Stomach (tissue), 9 donors: ENCODE measurements around the gene TMCC1. TPM values are rescaled to one million over a fixed set of nuclear protein-coding genes. Genes with fewer than 3 reads are reported as not detected.

Experiments
- DNase-seq, 2 donors: peaks; one replicate each; pipeline versions ENCODE4 v3.0.0 to v3.0.0-alpha.2; 2013 to 2019
- H3K27ac ChIP-seq, 5 donors: fragments of 200-600 bp in 4 of 5; sonication (generic) in 4 of 5; one replicate each; pipeline ENCODE4 v1.5.1; 2013 to 2019; ENCODE audit warnings: mild to moderate bottlenecking in 1 of 5, moderate library complexity in 1 of 5
- H3K27me3 ChIP-seq, 3 donors: fragments of 200-600 bp; sonication (generic); one replicate each; pipeline ENCODE4 v1.5.1; 2017 to 2019; ENCODE audit warnings: mixed run types in 1 of 3
- H3K36me3 ChIP-seq, 4 donors: fragments of 200-600 bp; sonication (generic); 1 replicate in 3 of 4; 2 replicates in 1 of 4; pipeline ENCODE4 v1.5.1; 2016 to 2019
- H3K4me1 ChIP-seq, 4 donors: fragments of 200-600 bp; sonication (generic); one replicate each; pipeline ENCODE4 v1.5.1; 2016 to 2019
- H3K4me3 ChIP-seq, 4 donors: fragments of 200-600 bp; sonication (generic) in 3 of 4; one replicate each; pipeline ENCODE4 v1.5.1; 2016 to 2019; ENCODE audit warnings: mild to moderate bottlenecking in 1 of 4
- H3K9me3 ChIP-seq, 4 donors: fragments of 200-600 bp; sonication (generic); one replicate each; pipeline ENCODE4 v1.5.1; 2016 to 2019
- EP300 ChIP-seq: sonication (generic); formaldehyde crosslinking; IDR thresholded peaks from one replicate; pipeline ENCODE4 v1.6.1; 2017; ENCODE audit warnings: antibody characterized with exemption
- POLR2A ChIP-seq, 4 donors: fragments of 450-650 bp; IDR thresholded peaks; one replicate each; pipeline ENCODE4 v1.6.1; 2016; ENCODE audit warnings: antibody characterized with exemption in 4 of 4, control low read depth in 2 of 4, mild to moderate bottlenecking in 1 of 4, moderate library complexity in 1 of 4
- POLR2AphosphoS5 ChIP-seq, 3 donors: sonication (generic); formaldehyde crosslinking; IDR thresholded peaks; one replicate each; pipeline ENCODE4 v1.6.1; 2016; ENCODE audit warnings: antibody characterized with exemption in 3 of 3
- WGBS, 5 donors: extraction: QIAGEN DNeasy Blood & Tissue Kit in 3 of 5; methylation state at CpG; one replicate each; pipeline versions ENCODE4 v1.1.5 to v1.1.7; 2013 to 2018; 5-methylcytosine and 5-hydroxymethylcytosine counted together
- intact Hi-C: fragments of 100-400 bp; cut with DNase I; formaldehyde crosslinking; loops from one replicate; pipeline ENCODE4 v1.15.1; 2023; ENCODE audit warnings: low total_unique reads
- polyA plus RNA-seq, 3 donors: library from polyadenylated mRNA; stranded (reverse); fragments of 200-250 nt; gene quantifications; one replicate each; pipeline ENCODE4 v1.2.3, GENCODE V29; 2013
- total RNA-seq, 5 donors: library from RNA; depleted of rRNA; stranded (reverse); fragments of >200 nt; gene quantifications; one replicate each; pipeline versions ENCODE4 v1.1.0 to v1.2.3, GENCODE V29; 2014 to 2016
- TF ChIP-seq, protein P1 (sequence below), 7 experiments: fragments of 450-650 bp in 4 of 7; fragments of 200-600 bp in 3 of 7; sonication (generic) in 3 of 7; IDR thresholded peaks; one replicate each; pipeline ENCODE4 v1.5.1; 2016 to 2019; ENCODE audit warnings: antibody characterized with exemption in 7 of 7, control low read depth in 2 of 7, mild to moderate bottlenecking in 1 of 7
- donor health status: healthy with polysubstance abuse.
- donor health status: Bipolar disorder and iron deficiency.
- donor health status: healthy.

Gene TMCC1
- total and polyA plus RNA-seq, 8 donors: 5.0 to 26.6 (median 9.3) TPM

DNA sequence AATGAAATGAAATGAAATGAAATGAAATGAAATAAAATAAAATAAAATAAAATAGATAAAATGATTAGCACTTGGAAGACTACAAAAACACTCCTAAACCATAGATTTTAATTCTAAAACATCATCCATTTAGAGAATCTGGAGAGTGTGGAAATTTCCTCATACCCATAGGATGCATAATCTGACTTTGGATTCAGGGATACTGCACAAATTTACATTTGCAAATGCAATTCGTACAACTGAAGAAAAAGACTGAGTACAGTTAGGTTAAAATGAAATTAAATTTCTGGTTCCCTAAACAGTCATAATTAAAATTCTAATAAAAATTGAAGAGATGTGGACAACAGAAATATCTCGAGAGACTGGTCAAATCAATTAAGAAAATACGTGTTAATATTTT, 122.9 kb downstream of the TMCC1 start:
- no peak for DNase-seq
- no peaks in the 10 kb centered on the region for H3K9me3 ChIP-seq
- WGBS, 5 donors: 94 to 98% (median 95%) methylated on average over 3 of the region's 3 CpGs
- no peak for TF ChIP-seq POLR2AphosphoS5 (IDR thresholded peaks at IDR 0.05)
- no peak for TF ChIP-seq POLR2A (IDR thresholded peaks at IDR 0.05)
- TF ChIP-seq EP300: no peak
- TF ChIP-seq, protein P1, sequence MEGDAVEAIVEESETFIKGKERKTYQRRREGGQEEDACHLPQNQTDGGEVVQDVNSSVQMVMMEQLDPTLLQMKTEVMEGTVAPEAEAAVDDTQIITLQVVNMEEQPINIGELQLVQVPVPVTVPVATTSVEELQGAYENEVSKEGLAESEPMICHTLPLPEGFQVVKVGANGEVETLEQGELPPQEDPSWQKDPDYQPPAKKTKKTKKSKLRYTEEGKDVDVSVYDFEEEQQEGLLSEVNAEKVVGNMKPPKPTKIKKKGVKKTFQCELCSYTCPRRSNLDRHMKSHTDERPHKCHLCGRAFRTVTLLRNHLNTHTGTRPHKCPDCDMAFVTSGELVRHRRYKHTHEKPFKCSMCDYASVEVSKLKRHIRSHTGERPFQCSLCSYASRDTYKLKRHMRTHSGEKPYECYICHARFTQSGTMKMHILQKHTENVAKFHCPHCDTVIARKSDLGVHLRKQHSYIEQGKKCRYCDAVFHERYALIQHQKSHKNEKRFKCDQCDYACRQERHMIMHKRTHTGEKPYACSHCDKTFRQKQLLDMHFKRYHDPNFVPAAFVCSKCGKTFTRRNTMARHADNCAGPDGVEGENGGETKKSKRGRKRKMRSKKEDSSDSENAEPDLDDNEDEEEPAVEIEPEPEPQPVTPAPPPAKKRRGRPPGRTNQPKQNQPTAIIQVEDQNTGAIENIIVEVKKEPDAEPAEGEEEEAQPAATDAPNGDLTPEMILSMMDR (IDR thresholded peaks at IDR 0.05): no peak
- H3K4me3 ChIP-seq: no peak overlapping the region
- H3K27me3 ChIP-seq: no peaks in the 10 kb centered on the region
- H3K36me3 ChIP-seq: peaks cover 0 to 5% (median 2%) of the 10 kb centered on the region in 4 donors
- intact Hi-C loops: no loop called here
- H3K27ac ChIP-seq: no peak overlapping the region
- peaks cover 0 to 6% (median 3%) of the 10 kb centered on the region in 4 donors for H3K4me1 ChIP-seq

DNA sequence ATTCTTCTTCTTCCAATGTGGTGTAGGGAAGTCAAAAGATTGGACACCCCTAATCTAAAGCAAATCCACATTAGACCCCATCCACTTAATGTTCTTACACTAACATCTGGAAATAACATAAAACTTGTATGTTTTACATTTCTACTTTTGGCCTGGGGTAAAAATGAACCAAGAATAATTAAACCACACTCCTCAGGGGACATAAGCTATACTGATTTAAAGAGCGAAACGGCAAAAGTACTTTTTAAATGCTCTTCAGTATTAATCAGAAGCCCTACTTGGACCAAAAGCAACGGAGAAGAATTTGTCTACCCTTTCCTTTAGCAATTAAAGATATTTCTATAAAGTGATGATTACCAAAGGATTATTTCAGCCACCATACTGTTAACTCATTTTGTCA, 123.9 kb downstream of the TMCC1 start:
- TF ChIP-seq EP300 (no peak), POLR2AphosphoS5 (IDR thresholded peaks at IDR 0.05) (no peak), POLR2A (IDR thresholded peaks at IDR 0.05) (no peak)
- TF ChIP-seq, protein P1 (IDR thresholded peaks at IDR 0.05): no peak
- H3K27me3 ChIP-seq: no peaks in the 10 kb centered on the region
- H3K27ac ChIP-seq: no peak overlapping the region
- H3K9me3 ChIP-seq: no peaks in the 10 kb centered on the region
- H3K4me1 ChIP-seq: peaks cover 0 to 6% (median 3%) of the 10 kb centered on the region in 4 donors
- H3K4me3 ChIP-seq: no peak overlapping the region
- intact Hi-C loops: no loop called here
- H3K36me3 ChIP-seq: peaks cover 0 to 3% (median 0%) of the 10 kb centered on the region in 4 donors
- WGBS, 5 donors: 93 to 98% (median 96%) methylated on average over 3 of the region's 3 CpGs
- no peak for DNase-seq

DNA sequence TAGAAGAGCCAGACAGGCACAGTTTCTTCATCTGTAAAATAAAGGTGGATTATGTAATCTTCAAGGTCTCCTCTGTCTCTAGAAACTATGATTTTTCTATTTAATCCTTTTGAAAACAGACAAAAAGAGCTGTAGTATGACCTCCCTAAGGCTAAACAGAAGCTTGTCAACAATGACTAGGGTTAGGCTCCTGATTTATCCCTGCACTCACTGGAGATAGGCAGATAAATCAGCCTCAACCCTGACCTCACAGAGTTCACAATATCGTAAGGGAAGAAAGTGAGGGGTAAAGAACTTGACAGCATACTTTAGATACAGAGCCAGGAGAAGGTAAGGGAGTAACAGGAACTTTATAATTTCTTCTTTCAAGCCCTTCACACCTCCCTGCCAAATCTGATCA, 124.8 kb downstream of the TMCC1 start:
- intact Hi-C loops: no loop called here
- peaks cover 0 to 3% (median 0%) of the 10 kb centered on the region in 4 donors for H3K36me3 ChIP-seq
- TF ChIP-seq POLR2AphosphoS5 (IDR thresholded peaks at IDR 0.05) (no peak), EP300 (no peak), POLR2A (IDR thresholded peaks at IDR 0.05) (no peak)
- TF ChIP-seq, protein P1 (IDR thresholded peaks at IDR 0.05): no peak
- H3K9me3 ChIP-seq: no peaks in the 10 kb centered on the region
- no peaks in the 10 kb centered on the region for H3K27me3 ChIP-seq
- H3K4me3 ChIP-seq: no peak overlapping the region
- no peak for DNase-seq
- H3K27ac ChIP-seq: no peak overlapping the region
- peaks cover 0 to 11% (median 3%) of the 10 kb centered on the region in 4 donors for H3K4me1 ChIP-seq
- WGBS, 5 donors: 43 to 73% (median 63%) methylated on average over 1 of the region's 1 CpG

DNA sequence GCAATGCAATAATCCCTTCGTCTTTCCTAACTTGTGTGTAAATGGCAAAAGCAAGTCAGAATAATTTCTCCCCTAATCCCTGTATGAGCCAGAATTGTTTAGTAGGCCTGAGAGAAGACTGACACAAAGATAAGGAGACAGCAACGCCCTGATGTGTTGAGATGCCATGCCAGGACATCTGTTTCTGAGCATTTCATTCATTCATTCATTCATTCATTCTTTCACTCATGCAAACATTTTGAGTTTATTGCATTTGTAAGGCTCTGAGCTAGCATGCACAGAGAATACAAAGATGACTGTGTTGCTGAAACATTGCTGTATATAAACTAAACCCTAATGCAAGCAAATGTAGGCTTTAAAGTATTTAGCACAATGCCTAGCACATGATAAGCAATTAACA, 127.4 kb downstream of the TMCC1 start:
- TF ChIP-seq POLR2A (IDR thresholded peaks at IDR 0.05) (no peak), EP300 (no peak), POLR2AphosphoS5 (IDR thresholded peaks at IDR 0.05) (no peak)
- TF ChIP-seq, protein P1 (IDR thresholded peaks at IDR 0.05): no peak
- Histone ChIP-seq H3K27me3 (no peaks in the 10 kb centered on the region), H3K36me3 (peaks cover 0 to 3% (median 0%) of the 10 kb centered on the region in 4 donors), H3K27ac (no peak overlapping the region), H3K4me1 (peaks cover 0 to 11% (median 3%) of the 10 kb centered on the region in 4 donors), H3K4me3 (no peak overlapping the region), H3K9me3 (no peaks in the 10 kb centered on the region)
- intact Hi-C loops: no loop called here
- DNase-seq: no peak
- 68 to 78% (median 76%) methylated on average over 2 of the region's 2 CpGs for WGBS, 5 donors
